Psoas muscle (tissue), 8 donors: Measurements from ENCODE around the gene NCKAP5L. TPM values are rescaled to one million over a fixed set of nuclear protein-coding genes. Genes with fewer than 3 reads are reported as not detected.
A peak's percentile ranks its signal among the peaks of the same experiment; 100 is the strongest.

ENCODE experiments used
- ATAC-seq, 4 donors: fragments of 200-7000 bp; cut with Tn5 transposase; one replicate each; pipeline ENCODE4 v1.9.1; 2020; ENCODE audit warnings: moderate library complexity in 3 of 4, mild to moderate bottlenecking in 2 of 4
- DNase-seq, 2 donors: peaks; one replicate each; pipeline ENCODE4 v3.0.0-alpha.2; 2020
- H3K27ac ChIP-seq: fragments of 200-600 bp; one replicate; pipeline ENCODE4 v1.8.0; 2022
- H3K27me3 ChIP-seq, 3 donors: fragments of 200-600 bp in 1 of 3; one replicate each; pipeline versions ENCODE4 v1.6.1 to v1.8.0; 2013 to 2022; ENCODE audit warnings: low read length in 2 of 3, mild to moderate bottlenecking in 2 of 3, moderate library complexity in 1 of 3; ENCODE audit not compliant: insufficient read depth in 3 of 3
- H3K36me3 ChIP-seq, 2 donors: fragments of 200-600 bp in 1 of 2; one replicate each; pipeline versions ENCODE4 v1.6.1 to v1.8.0; 2013 to 2022; ENCODE audit warnings: low read depth in 1 of 2, mild to moderate bottlenecking in 1 of 2, moderate library complexity in 1 of 2; ENCODE audit not compliant: insufficient read depth in 1 of 2
- H3K4me1 ChIP-seq: fragments of 200-600 bp; one replicate; pipeline ENCODE4 v1.8.0; 2022
- H3K4me3 ChIP-seq: fragments of 200-600 bp; one replicate; pipeline ENCODE4 v1.8.0; 2022; ENCODE audit warnings: mild to moderate bottlenecking
- H3K9me3 ChIP-seq: fragments of 200-600 bp; one replicate; pipeline ENCODE4 v1.8.0; 2022
- CTCF ChIP-seq: fragments of 200-600 bp; IDR thresholded peaks from one replicate; pipeline ENCODE4 v1.8.0; 2022; ENCODE audit warnings: antibody characterized with exemption
- WGBS, 3 donors: extraction: QIAGEN DNeasy Blood & Tissue Kit; methylation state at CpG; one replicate each; pipeline versions ENCODE4 v1.1.6 to v1.1.7; 2013; 5-methylcytosine and 5-hydroxymethylcytosine counted together
- intact Hi-C, 2 donors: fragments of 100-400 bp; cut with DNase I; formaldehyde crosslinking; loops; one replicate each; pipeline versions ENCODE4 v1.11.0 to v1.14.2; 2022
- polyA plus RNA-seq, 3 donors: library from polyadenylated mRNA; stranded (reverse); fragments of 200-250 nt; gene quantifications; one replicate each; pipeline ENCODE4 v1.2.3, GENCODE V29; 2013
- total RNA-seq, 4 donors: library from RNA; stranded (reverse); fragmentation: NEBNext Ultra II Directional in 2 of 4; extraction: Animal tissue kit (Norgen Biotek cat#: 25700) in 2 of 4; gene quantifications; one replicate each; pipeline versions ENCODE4 v1.2.1 to v1.2.4, GENCODE V29; 2021 to 2023
- donor health status: healthy with polysubstance abuse.
- donor health status: DM: no; HTN: no; CAD: no; lungs with moderate emphysema.
- donor health status: Bipolar disorder and iron deficiency.
- donor health status: healthy.
- donor health status: DM: yes; HTN: yes; CAD: no.
- donor health status: DM: no; HTN: no; CAD: no.
- donor health status: DM: no; HTN: no; CAD: no.
- donor health status: DM: yes; HTN: yes; CAD: no.

NCKAP5L gene
- total and polyA plus RNA-seq, 7 donors, result 6.8 to 16.5 (median 11.7) TPM

- no peak overlapping the region for H3K27ac ChIP-seq
- no peak overlapping the region for H3K4me3 ChIP-seq
- WGBS, 3 donors, result 77 to 84% (median 81%) methylated on average over 4 of the region's 4 CpGs
- H3K36me3 ChIP-seq, result peaks cover 0 to 14% of the 10 kb centered on the region in 2 donors
- DNase-seq (no peak), ATAC-seq (no peak)
- no peaks in the 10 kb centered on the region for H3K9me3 ChIP-seq
- intact Hi-C loops, result no loop called here
- H3K27me3 ChIP-seq, result no peaks in the 10 kb centered on the region
- TF ChIP-seq CTCF, result no peak
- H3K4me1 ChIP-seq, result peaks cover 29% of the 10 kb centered on the region
These were observed 16.2 kb downstream of the NCKAP5L start for GRCh38 chr12:49811961-49812401.

GRCh38 chr12:49811136-49811535 lies 17.1 kb downstream of the NCKAP5L start:
- WGBS, 3 donors, result 56 to 72% (median 63%) methylated on average over 5 of the region's 5 CpGs
- Histone ChIP-seq H3K36me3 (peaks cover 0 to 10% of the 10 kb centered on the region in 2 donors), H3K27me3 (no peaks in the 10 kb centered on the region), H3K9me3 (no peaks in the 10 kb centered on the region), H3K27ac (no peak overlapping the region), H3K4me1 (peaks cover 29% of the 10 kb centered on the region), H3K4me3 (no peak overlapping the region)
- intact Hi-C loops, result no loop called here
- DNase-seq (no peak), ATAC-seq (peak in 3 of 4 donors; percentile 26 to 49 (median 27))
- TF ChIP-seq CTCF, result no peak

- Histone ChIP-seq H3K4me3 (no peak overlapping the region), H3K27ac (peak overlapping the region; percentile 61), H3K9me3 (no peaks in the 10 kb centered on the region), H3K4me1 (peaks cover 29% of the 10 kb centered on the region), H3K27me3 (no peaks in the 10 kb centered on the region), H3K36me3 (peaks cover 0 to 17% of the 10 kb centered on the region in 2 donors)
- TF ChIP-seq CTCF, result no peak
- ATAC-seq, result peak in 3 of 4 donors; percentile 23 to 67 (median 46)
- intact Hi-C loops, result no loop called here
- peak in 1 of 2 donors; percentile 62 for DNase-seq
- WGBS, 3 donors, result 16 to 33% (median 25%) methylated on average over 8 to 9 of the region's 9 CpGs
These were observed 18.3 kb downstream of the NCKAP5L start for GRCh38 chr12:49809906-49810389.

- no peak for TF ChIP-seq CTCF
- ATAC-seq (peak; percentile 37 to 65 (median 48)), DNase-seq (peak; percentile 47 to 82)
- intact Hi-C loops, result no loop called here
- Histone ChIP-seq H3K36me3 (peaks cover 0 to 22% of the 10 kb centered on the region in 2 donors), H3K9me3 (no peaks in the 10 kb centered on the region), H3K27ac (peak overlapping the region; percentile 61), H3K4me3 (peak overlapping the region; percentile 22), H3K27me3 (no peaks in the 10 kb centered on the region), H3K4me1 (peaks cover 29% of the 10 kb centered on the region)
- 24 to 47% (median 30%) methylated on average over 4 of the region's 4 CpGs for WGBS, 3 donors
These were observed 18.8 kb downstream of the NCKAP5L start for GRCh38 chr12:49809381-49809905.
